ENCODE data around the gene TFIP11.
A peak's percentile ranks its signal among the peaks of the same experiment; 100 is the strongest.

The TFIP11 gene

GRCh38 chr22:26443901-26444690 is 68.2 kb downstream of the TFIP11 start:
- H3K27ac ChIP-seq (replicated peaks; ENCODE audit: low read length) = no peak overlapping the region
- no CpG with 5 or more reads among the region's 16 CpGs for WGBS, 2 donors (ENCODE audit: extremely low coverage in 2 of 2, insufficient read length in 2 of 2, insufficient replicate concordance in 1 of 2)
- H2BK15ac ChIP-seq (ENCODE audit: low read length) = no peak overlapping the region

GRCh38 chr22:26442086-26442756 is 70.1 kb downstream of the TFIP11 start:
- H3K4me1 ChIP-seq (ENCODE audit: control insufficient read depth in 2 of 2, insufficient read depth in 1 of 2, low read depth in 1 of 2, low read length in 2 of 2) = no peaks in the 10 kb centered on the region
- no peak overlapping the region for H2AK5ac ChIP-seq (ENCODE audit: low read depth, low read length)
- H3K14ac ChIP-seq (ENCODE audit: low read length) = no peak overlapping the region
- H2BK120ac ChIP-seq (ENCODE audit: low read depth, low read length) = no peak overlapping the region
- H3K9me3 ChIP-seq (replicated peaks in 1 of 2; ENCODE audit: control insufficient read depth in 2 of 2, insufficient read depth in 1 of 2, low read depth in 1 of 2, low read length in 2 of 2) = no peaks in the 10 kb centered on the region
- no peak overlapping the region for H4K8ac ChIP-seq (ENCODE audit: low read depth, low read length)
- no peak overlapping the region for H3K18ac ChIP-seq (ENCODE audit: low read length)
- H3K23ac ChIP-seq (ENCODE audit: low read depth, low read length, poor library complexity) = no peak overlapping the region
- H2BK15ac ChIP-seq (ENCODE audit: low read length) = no peak overlapping the region
- H3K4me2 ChIP-seq (ENCODE audit: insufficient read depth, low read length, poor library complexity, severe bottlenecking) = no peak overlapping the region
- no peaks in the 10 kb centered on the region for H3K79me1 ChIP-seq (ENCODE audit: low read depth, low read length)
- no peak overlapping the region for H4K91ac ChIP-seq (ENCODE audit: low read depth, low read length, poor library complexity)
- no peak overlapping the region for H2BK5ac ChIP-seq (ENCODE audit: low read length)
- no peak overlapping the region for H2BK12ac ChIP-seq (ENCODE audit: low read length)
- no CpG with 5 or more reads among the region's 4 CpGs for WGBS, 2 donors (ENCODE audit: extremely low coverage in 2 of 2, insufficient read length in 2 of 2, insufficient replicate concordance in 1 of 2)
- H3K27me3 ChIP-seq (ENCODE audit: control insufficient read depth in 3 of 3, insufficient read depth in 3 of 3, low read depth in 1 of 3, low read length in 3 of 3) = no peaks in the 10 kb centered on the region
- H2AFZ ChIP-seq (ENCODE audit: low read length) = no peak overlapping the region
- H3K9ac ChIP-seq (ENCODE audit: low read depth, low read length, poor library complexity) = no peak overlapping the region
- peaks cover 0 to 5% of the 10 kb centered on the region in 2 donors for H3K36me3 ChIP-seq (replicated peaks in 1 of 2; ENCODE audit: control insufficient read depth in 2 of 2, insufficient read depth in 2 of 2, low read length in 2 of 2)
- H3K27ac ChIP-seq (replicated peaks; ENCODE audit: low read length) = no peak overlapping the region
- H3K4me3 ChIP-seq (ENCODE audit: low read length in 2 of 2) = no peak overlapping the region
- no peak for DNase-seq (ENCODE audit: low spot score)
- no peak overlapping the region for H3K4ac ChIP-seq (ENCODE audit: low read length)

More at GRCh38 chr22:26443901-26444690, 68.2 kb downstream of the TFIP11 start:
- Histone ChIP-seq H3K4ac (ENCODE audit: low read length) (no peak overlapping the region), H3K36me3 (replicated peaks in 1 of 2; ENCODE audit: control insufficient read depth in 2 of 2, insufficient read depth in 2 of 2, low read length in 2 of 2) (peaks cover 0 to 3% of the 10 kb centered on the region in 2 donors), H3K9me3 (replicated peaks in 1 of 2; ENCODE audit: control insufficient read depth in 2 of 2, insufficient read depth in 1 of 2, low read depth in 1 of 2, low read length in 2 of 2) (no peaks in the 10 kb centered on the region), H3K18ac (ENCODE audit: low read length) (no peak overlapping the region), H2BK5ac (ENCODE audit: low read length) (no peak overlapping the region), H3K9ac (ENCODE audit: low read depth, low read length, poor library complexity) (no peak overlapping the region), H4K91ac (ENCODE audit: low read depth, low read length, poor library complexity) (no peak overlapping the region), H2BK120ac (ENCODE audit: low read depth, low read length) (no peak overlapping the region), H4K8ac (ENCODE audit: low read depth, low read length) (no peak overlapping the region), H3K4me1 (ENCODE audit: control insufficient read depth in 2 of 2, insufficient read depth in 1 of 2, low read depth in 1 of 2, low read length in 2 of 2) (no peaks in the 10 kb centered on the region), H3K14ac (ENCODE audit: low read length) (no peak overlapping the region), H3K27me3 (ENCODE audit: control insufficient read depth in 3 of 3, insufficient read depth in 3 of 3, low read depth in 1 of 3, low read length in 3 of 3) (no peaks in the 10 kb centered on the region), H2BK12ac (ENCODE audit: low read length) (no peak overlapping the region), H2AFZ (ENCODE audit: low read length) (no peak overlapping the region), H3K79me1 (ENCODE audit: low read depth, low read length) (no peaks in the 10 kb centered on the region), H3K4me2 (ENCODE audit: insufficient read depth, low read length, poor library complexity, severe bottlenecking) (no peak overlapping the region), H3K23ac (ENCODE audit: low read depth, low read length, poor library complexity) (no peak overlapping the region), H3K4me3 (ENCODE audit: low read length in 2 of 2) (no peak overlapping the region), H2AK5ac (ENCODE audit: low read depth, low read length) (no peak overlapping the region)
- DNase-seq (ENCODE audit: low spot score) = no peak

Small RNA genes within 50 kb of the gene (small RNA-seq; reads per million reads assigned to genes)
- gene MIR548J (ENCODE audit: insufficient read depth) = 10.3 reads per million, percentile 58 among the genes with 10 or more reads in this experiment

Data from neuronal stem cell (in vitro differentiated cells).